GM12875 (cell line): ENCODE results near the gene GPRIN1.

Experiments
- H3K4me3 ChIP-seq: one replicate; pipeline ENCODE4 v1.5.1; 2011; ENCODE audit warnings: low read depth, low read length, control low read depth
- CTCF ChIP-seq: IDR thresholded peaks from 2 replicates; pipeline ENCODE4 v1.5.1; 2011; ENCODE audit warnings: low read depth, mild to moderate bottlenecking, control low read depth, inconsistent platforms, low read length, moderate library complexity, borderline replicate concordance; ENCODE audit not compliant: insufficient read depth

GPRIN1 gene

GRCh38 chr5:176548967-176549444 lies 61.0 kb downstream of the GPRIN1 start, which contains the start of gene CDHR2:
CDHR2 (plus strand) TSS chr5:176549342; CDS start chr5:176565353, 16,011 bp downstream.
- no peak for TF ChIP-seq CTCF
- H3K4me3 ChIP-seq: no peak within 1 kb of the TSS

- no peak overlapping the region for H3K4me3 ChIP-seq
- no peak for TF ChIP-seq CTCF
Observed at GRCh38 chr5:176547802-176548201, 62.2 kb downstream of the GPRIN1 start.
